AG10803 (cell line): ENCODE data around the gene RAI1.

Source experiments
- DNase-seq: peaks from one replicate; pipeline ENCODE4 v3.0.0; 2010; ENCODE audit warnings: low read depth
- H3K4me3 ChIP-seq: 2 replicates; pipeline ENCODE4 v1.5.1; 2011; ENCODE audit warnings: mild to moderate bottlenecking, low read length, control low read depth
- TF ChIP-seq, protein P1 (sequence below): conservative IDR thresholded peaks from 2 replicates; pipeline ENCODE4 v1.5.1; 2011; ENCODE audit warnings: mild to moderate bottlenecking, low read length, control low read depth, inconsistent platforms

The RAI1 gene

DNA sequence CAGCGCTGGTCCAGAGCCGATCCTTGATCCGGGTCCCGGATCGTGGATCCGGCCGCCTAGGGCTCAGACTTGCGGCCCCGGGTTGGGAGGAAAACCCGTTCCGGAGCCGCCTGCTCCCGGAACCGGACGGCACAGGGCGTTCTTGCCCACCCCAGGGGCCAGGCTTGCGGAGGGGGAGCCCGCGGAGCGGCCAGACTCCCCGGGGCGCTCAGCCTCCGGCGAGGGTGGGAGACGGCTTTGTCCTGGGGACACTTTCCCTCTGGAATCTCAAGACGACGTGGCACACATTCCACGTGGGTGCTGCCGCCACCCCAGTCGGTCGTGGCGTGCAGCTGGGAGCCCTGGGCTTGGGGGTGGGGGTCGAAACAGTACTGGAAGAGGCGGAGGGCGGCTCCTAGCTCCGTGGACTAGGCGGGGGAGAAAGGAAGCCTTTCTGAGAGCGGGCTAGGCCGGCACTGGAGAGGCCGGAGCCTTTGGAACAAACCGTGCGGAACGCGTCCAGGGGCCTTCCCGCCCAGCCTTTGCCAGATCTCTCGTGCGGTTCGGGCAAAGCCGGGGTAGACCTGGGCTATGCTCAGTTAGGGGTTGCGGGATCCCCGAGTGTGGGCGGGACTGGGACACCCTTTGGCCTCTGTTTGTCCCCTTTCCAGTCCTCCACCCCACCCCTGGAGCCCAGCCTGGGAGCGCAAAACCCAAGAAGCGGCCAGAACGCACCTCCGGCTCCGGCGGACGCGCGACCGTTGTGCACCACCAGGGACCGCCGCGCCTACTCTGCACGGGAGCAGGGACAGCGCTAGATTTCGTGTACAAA is 129.0 kb downstream of the RAI1 start:
- H3K4me3 ChIP-seq: no peak overlapping the region
- TF ChIP-seq, protein P1, sequence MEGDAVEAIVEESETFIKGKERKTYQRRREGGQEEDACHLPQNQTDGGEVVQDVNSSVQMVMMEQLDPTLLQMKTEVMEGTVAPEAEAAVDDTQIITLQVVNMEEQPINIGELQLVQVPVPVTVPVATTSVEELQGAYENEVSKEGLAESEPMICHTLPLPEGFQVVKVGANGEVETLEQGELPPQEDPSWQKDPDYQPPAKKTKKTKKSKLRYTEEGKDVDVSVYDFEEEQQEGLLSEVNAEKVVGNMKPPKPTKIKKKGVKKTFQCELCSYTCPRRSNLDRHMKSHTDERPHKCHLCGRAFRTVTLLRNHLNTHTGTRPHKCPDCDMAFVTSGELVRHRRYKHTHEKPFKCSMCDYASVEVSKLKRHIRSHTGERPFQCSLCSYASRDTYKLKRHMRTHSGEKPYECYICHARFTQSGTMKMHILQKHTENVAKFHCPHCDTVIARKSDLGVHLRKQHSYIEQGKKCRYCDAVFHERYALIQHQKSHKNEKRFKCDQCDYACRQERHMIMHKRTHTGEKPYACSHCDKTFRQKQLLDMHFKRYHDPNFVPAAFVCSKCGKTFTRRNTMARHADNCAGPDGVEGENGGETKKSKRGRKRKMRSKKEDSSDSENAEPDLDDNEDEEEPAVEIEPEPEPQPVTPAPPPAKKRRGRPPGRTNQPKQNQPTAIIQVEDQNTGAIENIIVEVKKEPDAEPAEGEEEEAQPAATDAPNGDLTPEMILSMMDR: no peak
- peak; percentile 46 for DNase-seq

DNA sequence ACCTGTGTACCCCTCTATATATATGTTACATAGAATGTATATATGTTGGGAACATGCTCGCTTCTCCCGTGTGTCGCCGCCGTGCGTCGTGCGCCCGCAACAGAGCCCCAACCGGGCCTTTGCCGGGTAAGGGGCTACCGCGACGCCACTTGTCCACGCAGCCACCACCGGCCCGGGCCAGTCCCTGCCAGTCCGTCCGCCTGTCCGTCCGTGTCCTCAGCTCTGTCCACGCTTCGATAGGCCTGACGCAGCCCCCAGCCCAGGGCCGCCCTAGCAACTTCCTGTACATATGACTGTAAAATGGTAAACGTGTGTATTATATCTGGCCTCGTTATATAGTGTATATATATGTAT is 129.6 kb downstream of the RAI1 start:
- H3K4me3 ChIP-seq: no peak overlapping the region
- no peak for DNase-seq
- TF ChIP-seq, protein P1: no peak

DNA sequence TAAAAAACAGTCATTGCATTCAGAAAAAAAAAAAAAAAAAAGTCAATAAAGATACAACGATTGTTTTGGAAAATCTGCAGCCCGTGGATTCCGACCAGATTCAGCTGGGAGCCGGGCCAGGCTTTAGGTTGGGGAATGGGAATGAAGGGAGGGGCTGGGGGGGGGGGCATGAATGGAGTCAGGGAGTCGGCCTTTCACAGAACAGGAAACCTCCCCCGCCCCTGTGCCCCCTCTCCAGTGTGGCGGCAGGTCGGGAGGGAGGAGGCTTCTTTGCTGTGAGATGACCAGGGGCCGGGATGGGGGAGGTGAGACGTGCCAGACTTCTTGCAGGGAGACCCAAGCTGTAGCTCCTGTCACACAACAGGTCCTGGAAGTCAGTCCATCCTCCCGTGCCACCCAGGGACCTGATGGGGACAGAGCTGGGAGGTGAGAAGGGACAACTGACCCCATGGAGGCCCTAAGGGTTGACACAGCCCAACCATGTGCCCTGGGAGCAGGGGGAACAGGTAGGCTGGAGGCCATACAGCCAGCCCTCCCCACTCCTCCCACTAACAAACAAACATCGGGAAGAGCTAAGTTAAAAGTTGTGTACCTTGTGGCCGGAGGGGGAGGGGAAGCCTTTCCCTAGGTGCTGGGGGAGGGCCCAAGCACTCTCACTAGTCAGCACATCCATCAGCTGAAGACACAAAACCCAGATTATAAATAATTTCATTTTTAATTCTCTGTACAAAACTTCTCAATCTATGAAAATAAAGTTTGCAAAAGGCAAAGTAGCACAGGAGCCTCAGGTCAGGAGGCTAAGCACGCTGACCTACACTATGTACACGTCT is 130.3 kb downstream of the RAI1 start:
- no peak for DNase-seq
- no peak overlapping the region for H3K4me3 ChIP-seq
- TF ChIP-seq, protein P1: no peak

DNA sequence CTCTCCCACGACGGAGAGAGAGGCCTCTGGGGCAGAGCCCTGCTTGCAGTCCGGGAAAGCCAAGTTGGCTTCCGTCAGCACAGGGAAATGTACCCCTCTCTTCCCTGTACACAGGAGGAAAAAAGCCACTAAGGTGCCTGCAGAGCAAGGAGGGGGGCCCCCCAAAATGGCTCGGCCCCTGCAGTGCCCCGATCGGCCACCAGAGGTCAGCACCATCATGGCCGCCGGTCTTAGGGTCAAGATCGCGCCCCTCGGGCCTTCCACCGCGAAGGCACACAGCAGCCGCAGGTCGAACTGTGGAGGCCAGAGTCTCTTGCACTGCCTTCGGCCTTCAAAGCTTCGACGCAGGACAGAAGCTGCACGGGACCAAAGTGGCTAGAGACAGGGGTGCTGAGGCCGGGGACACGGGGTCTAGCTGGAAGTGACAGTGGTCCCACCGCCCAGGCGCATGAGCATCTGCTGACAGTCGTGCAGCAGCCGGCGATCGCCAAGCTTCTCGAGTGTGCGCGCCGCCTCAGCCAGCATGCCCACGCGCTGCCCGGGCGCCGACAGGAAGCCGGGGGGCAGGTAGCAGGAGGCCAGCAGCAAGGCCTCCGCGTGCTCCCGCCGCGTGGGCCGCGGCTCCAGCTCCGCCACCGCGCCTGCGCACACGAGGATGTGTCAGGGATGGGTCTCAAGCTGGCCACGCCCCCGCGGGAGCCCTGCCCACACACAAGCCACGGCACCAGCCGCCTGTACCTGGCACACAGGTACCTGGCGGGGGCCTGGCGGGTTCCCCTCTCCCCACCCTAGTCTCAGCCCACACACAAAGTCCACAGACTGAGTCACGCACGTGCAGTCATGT is 131.2 kb downstream of the RAI1 start:
- no peak overlapping the region for H3K4me3 ChIP-seq
- peak; percentile 56 for DNase-seq
- TF ChIP-seq, protein P1: peak; percentile 89

DNA sequence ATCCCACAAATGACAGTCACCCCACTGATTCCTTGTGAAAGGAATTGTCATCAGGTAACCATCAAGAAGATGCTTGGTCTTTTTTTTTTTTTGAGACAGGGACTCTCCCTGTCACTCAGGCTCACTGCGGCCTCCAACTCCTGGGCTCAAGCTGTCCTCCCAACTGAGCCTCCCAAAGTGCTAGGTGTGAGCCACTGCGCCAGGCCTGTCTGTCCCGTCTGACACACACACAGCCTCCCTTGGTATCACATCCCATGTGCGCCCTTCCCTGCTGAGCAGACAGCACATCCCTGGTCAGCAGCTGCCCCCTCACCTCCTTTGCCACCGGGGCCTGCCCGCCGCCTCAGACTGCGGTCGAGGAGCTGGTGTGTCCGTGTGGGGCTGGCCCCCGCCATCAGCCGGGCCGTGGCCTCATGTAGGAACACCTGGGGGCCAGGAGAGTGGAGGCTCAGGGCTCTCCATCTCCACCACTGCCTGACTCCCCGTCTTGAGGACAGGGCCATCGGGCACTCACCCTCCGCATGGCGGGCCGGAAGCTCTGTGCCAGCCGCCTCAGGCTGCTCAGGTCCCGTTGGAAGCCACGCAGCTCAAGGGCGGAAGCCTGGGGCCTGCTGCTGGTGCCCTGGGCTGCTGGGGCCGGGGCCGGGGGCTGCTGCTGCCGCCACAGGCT is 131.9 kb downstream of the RAI1 start:
- no peak overlapping the region for H3K4me3 ChIP-seq
- DNase-seq: no peak
- TF ChIP-seq, protein P1: no peak

DNA sequence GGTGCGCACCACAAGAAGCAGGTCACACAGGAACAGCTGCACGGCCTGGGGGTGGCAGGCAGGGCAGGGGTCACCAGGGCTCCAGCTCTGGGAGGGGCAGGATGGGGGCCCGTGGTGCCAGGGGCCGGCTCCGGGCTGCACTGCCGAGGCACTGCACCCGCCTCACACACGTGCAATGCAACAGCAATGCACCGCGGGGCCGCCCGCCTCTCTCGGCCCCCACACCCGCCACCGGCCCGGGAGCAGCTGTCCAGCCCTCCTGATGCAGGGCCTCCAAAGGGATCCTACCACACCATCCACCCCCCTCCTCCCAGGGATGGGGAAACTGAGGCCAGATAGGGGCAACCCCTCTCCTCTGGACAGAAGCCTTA is 132.5 kb downstream of the RAI1 start:
- H3K4me3 ChIP-seq: no peak overlapping the region
- TF ChIP-seq, protein P1: no peak
- no peak for DNase-seq
